ENCODE measurements around the gene DENND4B. TPM values are rescaled to one million over a fixed set of nuclear protein-coding genes. Genes with fewer than 3 reads are reported as not detected.
A peak's percentile ranks its signal among the peaks of the same experiment; 100 is the strongest.

DENND4B gene
- total and polyA plus RNA-seq, 2 experiments from 2014 or later, result 15.4 to 22.3 TPM

GRCh38 chr1:153991806-153992205 is 45.3 kb upstream of the DENND4B start:
- peaks cover 18% of the 10 kb centered on the region for H3K4me1 ChIP-seq (ENCODE audit: insufficient read depth)
- no peak for DNase-seq (ENCODE audit: low spot score)

GRCh38 chr1:153991151-153991630 is 44.7 kb upstream of the DENND4B start:
- H3K9me2 ChIP-seq (replicated peaks; ENCODE audit: insufficient read depth), result no peaks in the 10 kb centered on the region
- peaks cover 2% of the 10 kb centered on the region for H3K36me3 ChIP-seq (replicated peaks; ENCODE audit: insufficient read depth, low read depth)
- no peak overlapping the region for H2AFZ ChIP-seq
- peak overlapping the region; percentile 71 for H3K4me3 ChIP-seq
- H4K20me1 ChIP-seq (ENCODE audit: insufficient read depth, poor library complexity, severe bottlenecking), result peaks cover 14% of the 10 kb centered on the region
- TF ChIP-seq CTCF (IDR thresholded peaks at IDR 0.05; ENCODE audit: poor library complexity) (no peak), EZH2 (IDR thresholded peaks at IDR 0.05; ENCODE audit: borderline replicate concordance) (no peak), EZH2phosphoT487 (IDR thresholded peaks at IDR 0.05; ENCODE audit: low read depth, severe bottlenecking, unreplicated experiment) (no peak)
- no peak for DNase-seq (ENCODE audit: low spot score)
- H3K79me2 ChIP-seq, result peaks cover 26% of the 10 kb centered on the region
- H3K27me3 ChIP-seq, result no peaks in the 10 kb centered on the region
- H3K9me3 ChIP-seq (ENCODE audit: low read depth), result no peaks in the 10 kb centered on the region
- peak overlapping the region; percentile 86 for H3K4me2 ChIP-seq
- peak overlapping the region; percentile 93 for H3K27ac ChIP-seq
- WGBS (ENCODE audit: low lambda C conversion rate, missing lambda C conversion rate), result 11% methylated on average over 9 of the region's 9 CpGs
- H3K4me1 ChIP-seq (ENCODE audit: insufficient read depth), result peaks cover 20% of the 10 kb centered on the region

More at GRCh38 chr1:153991806-153992205, 45.3 kb upstream of the DENND4B start:
- H3K79me2 ChIP-seq, result peaks cover 26% of the 10 kb centered on the region
- no peak overlapping the region for H2AFZ ChIP-seq
- H3K9me2 ChIP-seq (replicated peaks; ENCODE audit: insufficient read depth), result no peaks in the 10 kb centered on the region
- peak overlapping the region; percentile 86 for H3K4me2 ChIP-seq
- H3K27me3 ChIP-seq, result no peaks in the 10 kb centered on the region
- peak overlapping the region; percentile 71 for H3K4me3 ChIP-seq
- H3K27ac ChIP-seq, result peak overlapping the region; percentile 93
- peaks cover 14% of the 10 kb centered on the region for H4K20me1 ChIP-seq (ENCODE audit: insufficient read depth, poor library complexity, severe bottlenecking)
- H3K36me3 ChIP-seq (replicated peaks; ENCODE audit: insufficient read depth, low read depth), result peaks cover 2% of the 10 kb centered on the region
- H3K9me3 ChIP-seq (ENCODE audit: low read depth), result no peaks in the 10 kb centered on the region
- TF ChIP-seq EZH2 (IDR thresholded peaks at IDR 0.05; ENCODE audit: borderline replicate concordance) (no peak), EZH2phosphoT487 (IDR thresholded peaks at IDR 0.05; ENCODE audit: low read depth, severe bottlenecking, unreplicated experiment) (no peak), CTCF (IDR thresholded peaks at IDR 0.05; ENCODE audit: poor library complexity) (no peak)
- WGBS (ENCODE audit: low lambda C conversion rate, missing lambda C conversion rate), result 78% methylated on average over 2 of the region's 2 CpGs

DNA sequence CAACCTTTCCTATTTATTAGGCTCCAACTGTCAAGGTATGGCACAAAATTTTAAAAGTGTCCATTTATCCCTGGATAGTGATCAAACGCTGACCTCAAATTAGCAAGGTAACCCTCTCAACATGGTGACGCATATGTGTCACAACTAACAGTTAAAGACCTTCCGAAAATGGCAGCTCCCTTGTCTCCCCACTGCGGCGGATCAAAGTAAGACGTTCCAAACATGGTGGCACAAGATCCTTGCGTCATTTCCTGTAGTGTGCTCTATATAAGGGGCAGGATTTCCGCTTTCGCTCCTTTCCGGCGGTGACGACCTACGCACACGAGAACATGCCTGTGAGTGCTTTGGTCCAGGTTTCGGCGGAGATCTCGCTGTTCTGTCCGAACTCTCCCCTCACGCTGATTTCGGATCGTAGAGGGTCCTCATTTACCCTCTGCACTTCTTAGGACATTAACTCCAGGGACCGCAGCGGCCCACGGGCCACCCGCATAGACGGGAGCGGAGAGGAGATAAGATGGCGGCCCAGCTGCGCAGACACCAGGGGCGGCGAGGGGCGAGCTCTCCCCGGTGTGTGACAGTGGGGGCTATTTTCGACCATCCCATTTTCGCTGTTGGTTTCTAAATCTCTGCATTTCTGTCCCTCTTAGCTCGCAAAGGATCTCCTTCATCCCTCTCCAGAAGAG is 44.1 kb upstream of the DENND4B start, which contains the start of gene RPS27:
Gene RPS27 (plus strand): TSS at position 295 of the 683 bp plus-strand sequence. CDS start 35 bp downstream, at position 330.
- Histone ChIP-seq H3K4me1 (ENCODE audit: insufficient read depth) (peaks cover 20% of the 10 kb centered on the region), H3K27me3 (no peaks in the 10 kb centered on the region), H3K9me3 (ENCODE audit: low read depth) (no peaks in the 10 kb centered on the region), H3K4me2 (peak within 1 kb of the TSS; percentile 86), H3K79me2 (peaks cover 29% of the 10 kb centered on the region), H3K27ac (peak within 1 kb of the TSS; percentile 93), H3K9me2 (replicated peaks; ENCODE audit: insufficient read depth) (no peaks in the 10 kb centered on the region), H4K20me1 (ENCODE audit: insufficient read depth, poor library complexity, severe bottlenecking) (peaks cover 14% of the 10 kb centered on the region), H3K4me3 (peak within 1 kb of the TSS; percentile 71), H2AFZ (peak within 1 kb of the TSS; percentile 85), H3K36me3 (replicated peaks; ENCODE audit: insufficient read depth, low read depth) (peaks cover 2% of the 10 kb centered on the region)
- peak; percentile 98 for DNase-seq (ENCODE audit: low spot score)
- TF ChIP-seq EZH2 (IDR thresholded peaks at IDR 0.05; ENCODE audit: borderline replicate concordance), result no peak
- TF ChIP-seq EZH2phosphoT487 (IDR thresholded peaks at IDR 0.05; ENCODE audit: low read depth, severe bottlenecking, unreplicated experiment), result no peak
- no peak for TF ChIP-seq CTCF (IDR thresholded peaks at IDR 0.05; ENCODE audit: poor library complexity)
- under 1% methylated on average over 36 of the region's 36 CpGs for WGBS (ENCODE audit: low lambda C conversion rate, missing lambda C conversion rate)
